Osteoblast (primary cell): ENCODE data around the gene EFCAB11. TPM values are rescaled to one million over a fixed set of nuclear protein-coding genes. Genes with fewer than 3 reads are reported as not detected.

Source experiments
- DNase-seq: peaks from one replicate; pipeline ENCODE4 v3.0.0; 2011; ENCODE audit warnings: low spot score, mixed read lengths; ENCODE audit not compliant: insufficient read length; ENCODE audit errors: missing footprints
- H2AFZ ChIP-seq: 2 replicates; pipeline ENCODE4 v1.6.0; 2011; ENCODE audit warnings: mild to moderate bottlenecking, low read length
- H3K27ac ChIP-seq: 2 replicates; pipeline ENCODE4 v1.5.1; 2011; ENCODE audit warnings: mild to moderate bottlenecking, low read depth, low read length, moderate library complexity
- H3K27me3 ChIP-seq: 2 replicates; pipeline ENCODE4 v1.6.0; 2012; ENCODE audit warnings: mild to moderate bottlenecking, control low read depth, inconsistent platforms, low read length, moderate library complexity; ENCODE audit not compliant: insufficient read depth
- H3K36me3 ChIP-seq: 2 replicates; pipeline ENCODE4 v1.5.1; 2011; ENCODE audit warnings: mild to moderate bottlenecking, low read length, control low read depth, moderate library complexity; ENCODE audit not compliant: insufficient read depth
- H3K4me1 ChIP-seq: 2 replicates; pipeline ENCODE4 v1.5.1; 2011; ENCODE audit warnings: mild to moderate bottlenecking, low read length, control low read depth, moderate library complexity; ENCODE audit not compliant: insufficient read depth
- H3K4me2 ChIP-seq: 2 replicates; pipeline ENCODE4 v1.6.0; 2011; ENCODE audit warnings: mild to moderate bottlenecking, low read length; ENCODE audit not compliant: insufficient read depth
- H3K4me3 ChIP-seq: fragments of 200-600 bp; sonication (generic); 3 replicates; pipeline ENCODE4 v1.5.1; 2012; ENCODE audit warnings: mild to moderate bottlenecking, low read length, inconsistent platforms; ENCODE audit not compliant: insufficient read depth
- H3K79me2 ChIP-seq: 2 replicates; pipeline ENCODE4 v1.6.0; 2012; ENCODE audit warnings: mild to moderate bottlenecking, low read length, control low read depth, inconsistent platforms; ENCODE audit not compliant: insufficient read depth
- H3K9me3 ChIP-seq: 2 replicates; pipeline ENCODE4 v1.5.1; 2011; ENCODE audit warnings: low read depth, low read length, control low read depth
- H4K20me1 ChIP-seq: 2 replicates; pipeline ENCODE4 v1.6.0; 2012; ENCODE audit warnings: mild to moderate bottlenecking, low read length, control low read depth; ENCODE audit not compliant: insufficient read depth
- total RNA-seq: library from RNA; depleted of rRNA; stranded (reverse); fragments of >200 nt; gene quantifications from 2 replicates; pipeline ENCODE4 v1.2.3, GENCODE V29; 2012
- TF ChIP-seq, protein P1 (sequence below): IDR thresholded peaks from 2 replicates; pipeline ENCODE4 v1.5.1; 2011; ENCODE audit warnings: mild to moderate bottlenecking, low read depth, low read length, moderate library complexity; ENCODE audit errors: extremely low read depth

Gene EFCAB11
- total RNA-seq, 1 donor = 6.9 TPM

DNA sequence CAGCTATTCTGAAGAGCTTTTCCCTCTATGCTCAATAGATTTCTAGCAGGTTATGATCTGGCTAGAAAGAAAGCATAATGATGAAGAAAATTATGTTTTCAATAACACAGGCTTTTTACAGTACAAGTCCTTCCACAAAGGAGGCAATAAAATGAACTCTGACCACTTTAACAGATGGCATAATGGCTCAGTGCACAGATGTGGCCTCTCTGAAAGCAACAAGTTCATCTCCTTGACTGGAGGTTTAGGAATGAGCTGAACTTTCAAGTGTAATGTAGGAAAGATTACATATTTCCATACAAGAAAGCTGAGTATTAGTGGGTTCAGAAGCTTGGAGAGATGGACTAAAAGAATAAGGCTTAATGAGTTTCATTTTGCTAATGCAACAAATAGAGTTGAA is 147.4 kb downstream of the EFCAB11 start:
- Histone ChIP-seq H3K9me3 (no peaks in the 10 kb centered on the region), H2AFZ (peak overlapping the region; percentile 59), H3K4me2 (no peak overlapping the region), H3K79me2 (no peaks in the 10 kb centered on the region), H3K4me3 (no peak overlapping the region), H3K36me3 (no peaks in the 10 kb centered on the region), H3K27ac (no peak overlapping the region), H3K27me3 (no peaks in the 10 kb centered on the region), H3K4me1 (no peaks in the 10 kb centered on the region), H4K20me1 (no peaks in the 10 kb centered on the region)
- no peak for DNase-seq
- TF ChIP-seq, protein P1, sequence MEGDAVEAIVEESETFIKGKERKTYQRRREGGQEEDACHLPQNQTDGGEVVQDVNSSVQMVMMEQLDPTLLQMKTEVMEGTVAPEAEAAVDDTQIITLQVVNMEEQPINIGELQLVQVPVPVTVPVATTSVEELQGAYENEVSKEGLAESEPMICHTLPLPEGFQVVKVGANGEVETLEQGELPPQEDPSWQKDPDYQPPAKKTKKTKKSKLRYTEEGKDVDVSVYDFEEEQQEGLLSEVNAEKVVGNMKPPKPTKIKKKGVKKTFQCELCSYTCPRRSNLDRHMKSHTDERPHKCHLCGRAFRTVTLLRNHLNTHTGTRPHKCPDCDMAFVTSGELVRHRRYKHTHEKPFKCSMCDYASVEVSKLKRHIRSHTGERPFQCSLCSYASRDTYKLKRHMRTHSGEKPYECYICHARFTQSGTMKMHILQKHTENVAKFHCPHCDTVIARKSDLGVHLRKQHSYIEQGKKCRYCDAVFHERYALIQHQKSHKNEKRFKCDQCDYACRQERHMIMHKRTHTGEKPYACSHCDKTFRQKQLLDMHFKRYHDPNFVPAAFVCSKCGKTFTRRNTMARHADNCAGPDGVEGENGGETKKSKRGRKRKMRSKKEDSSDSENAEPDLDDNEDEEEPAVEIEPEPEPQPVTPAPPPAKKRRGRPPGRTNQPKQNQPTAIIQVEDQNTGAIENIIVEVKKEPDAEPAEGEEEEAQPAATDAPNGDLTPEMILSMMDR = no peak

DNA sequence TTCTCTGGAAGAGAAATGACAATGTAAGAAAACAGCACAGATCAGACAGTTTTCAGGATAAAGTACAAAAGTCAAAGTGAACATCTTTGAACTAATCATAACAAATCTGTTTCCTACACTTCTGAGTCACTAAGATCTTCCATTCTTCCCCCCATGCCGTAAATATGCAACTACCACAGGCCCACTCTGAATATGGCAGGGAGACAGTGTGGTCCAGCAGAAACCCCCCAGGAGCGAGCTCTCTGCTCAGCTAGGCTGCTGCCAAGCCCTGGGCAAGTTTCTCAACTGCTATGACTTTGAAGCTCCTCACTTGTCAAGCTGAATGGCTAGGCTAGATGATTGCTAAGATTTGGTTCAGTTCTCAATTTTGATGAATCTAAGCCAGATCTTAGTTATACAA is 148.1 kb downstream of the EFCAB11 start:
- H3K4me3 ChIP-seq = no peak overlapping the region
- no peaks in the 10 kb centered on the region for H3K4me1 ChIP-seq
- H3K36me3 ChIP-seq = no peaks in the 10 kb centered on the region
- TF ChIP-seq, protein P1 = no peak
- H4K20me1 ChIP-seq = no peaks in the 10 kb centered on the region
- no peak overlapping the region for H2AFZ ChIP-seq
- no peaks in the 10 kb centered on the region for H3K9me3 ChIP-seq
- DNase-seq = no peak
- H3K4me2 ChIP-seq = no peak overlapping the region
- H3K27ac ChIP-seq = no peak overlapping the region
- H3K27me3 ChIP-seq = no peaks in the 10 kb centered on the region
- H3K79me2 ChIP-seq = no peaks in the 10 kb centered on the region

DNA sequence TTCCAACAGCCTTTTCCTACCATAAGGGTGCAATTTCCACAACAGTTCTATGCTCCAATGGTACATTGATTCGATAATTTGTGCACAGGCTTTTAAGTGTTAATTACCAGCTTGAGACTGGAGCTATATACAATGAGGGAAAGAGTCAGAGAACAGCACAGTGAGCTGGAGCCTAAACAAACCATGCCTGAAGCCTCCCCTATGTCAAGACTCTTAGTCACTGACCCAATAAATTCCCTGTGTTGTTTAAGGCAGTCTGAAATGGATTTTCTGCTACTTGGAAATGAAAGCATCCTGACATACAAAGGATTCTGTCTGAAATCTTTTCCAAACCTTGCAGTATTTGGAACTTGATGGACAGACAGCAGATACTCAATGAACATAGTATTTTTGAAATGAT is 149.0 kb downstream of the EFCAB11 start:
- no peaks in the 10 kb centered on the region for H3K9me3 ChIP-seq
- no peak for DNase-seq
- H3K4me1 ChIP-seq = peaks cover 6% of the 10 kb centered on the region
- H3K27me3 ChIP-seq = no peaks in the 10 kb centered on the region
- TF ChIP-seq, protein P1 = no peak
- H3K4me2 ChIP-seq = no peak overlapping the region
- H3K36me3 ChIP-seq = no peaks in the 10 kb centered on the region
- no peaks in the 10 kb centered on the region for H3K79me2 ChIP-seq
- H3K4me3 ChIP-seq = no peak overlapping the region
- no peak overlapping the region for H3K27ac ChIP-seq
- no peaks in the 10 kb centered on the region for H4K20me1 ChIP-seq
- H2AFZ ChIP-seq = no peak overlapping the region

DNA sequence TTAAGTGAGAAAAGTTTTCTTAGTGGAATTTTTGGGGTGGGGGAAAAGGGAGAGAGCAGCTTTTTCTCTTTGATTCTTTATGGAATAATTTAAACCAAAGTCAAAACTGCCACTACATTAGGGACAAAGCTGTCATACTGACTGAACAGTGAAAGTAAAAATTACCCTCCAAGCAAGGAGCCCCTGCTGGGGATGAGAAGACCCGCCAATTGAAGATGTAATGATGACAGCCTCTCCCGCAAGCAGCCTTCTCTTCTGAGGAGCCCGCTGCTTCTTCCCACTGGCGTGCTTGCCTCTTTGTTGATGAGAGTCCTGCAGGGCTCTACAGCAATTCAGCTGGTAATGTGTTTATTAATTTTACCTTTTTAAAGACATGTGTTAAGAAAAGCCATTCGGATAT is 151.0 kb downstream of the EFCAB11 start:
- Histone ChIP-seq H3K4me2 (no peak overlapping the region), H3K4me1 (peaks cover 6% of the 10 kb centered on the region), H2AFZ (no peak overlapping the region), H3K36me3 (no peaks in the 10 kb centered on the region), H3K9me3 (no peaks in the 10 kb centered on the region), H3K27me3 (no peaks in the 10 kb centered on the region), H3K79me2 (no peaks in the 10 kb centered on the region), H3K4me3 (no peak overlapping the region), H3K27ac (no peak overlapping the region), H4K20me1 (no peaks in the 10 kb centered on the region)
- TF ChIP-seq, protein P1 = no peak
- DNase-seq = no peak
